GM23338 (cell line): ENCODE results near the gene PTGS1. TPM values are rescaled to one million over a fixed set of nuclear protein-coding genes. Genes with fewer than 3 reads are reported as not detected.

Experiments used
- ATAC-seq: fragments of 200-7000 bp; cut with Tn5 transposase; 3 replicates; pipeline ENCODE4 v1.9.1; 2020
- DNase-seq: peaks from one replicate; pipeline ENCODE4 v3.0.0-alpha.2; 2015; ENCODE audit warnings: low spot score
- H2AFZ ChIP-seq: fragments of 200-600 bp; sonication (generic); 2 replicates; pipeline ENCODE4 v1.8.0; 2016; ENCODE audit warnings: antibody characterized with exemption, mild to moderate bottlenecking, moderate library complexity
- H3F3A ChIP-seq: fragments of 200-600 bp; sonication (generic); replicated peaks from 2 replicates; pipeline ENCODE4 v1.8.0; 2017; ENCODE audit warnings: antibody characterized with exemption, mixed run types, low read depth
- H3K27ac ChIP-seq: fragments of 200-600 bp; sonication (generic); 2 replicates; pipeline ENCODE4 v1.6.1; 2016; ENCODE audit warnings: low read depth
- H3K27me3 ChIP-seq: fragments of 200-600 bp; sonication (generic); 2 replicates; pipeline ENCODE4 v1.8.0; 2016; ENCODE audit warnings: mild to moderate bottlenecking, mixed run types, moderate library complexity; ENCODE audit not compliant: insufficient read depth
- H3K36me3 ChIP-seq: fragments of 200-600 bp; sonication (generic); 2 replicates; pipeline ENCODE4 v1.8.0; 2016; ENCODE audit warnings: mild to moderate bottlenecking; ENCODE audit not compliant: insufficient read depth
- H3K4me1 ChIP-seq: fragments of 200-600 bp; sonication (generic); 2 replicates; pipeline ENCODE4 v1.8.0; 2016; ENCODE audit warnings: mild to moderate bottlenecking, moderate library complexity; ENCODE audit not compliant: insufficient read depth
- H3K4me2 ChIP-seq: fragments of 200-600 bp; sonication (generic); 2 replicates; pipeline ENCODE4 v1.7.1; 2017; ENCODE audit warnings: mixed run types
- H3K4me3 ChIP-seq: fragments of 200-600 bp; sonication (generic); 2 replicates; pipeline ENCODE4 v1.6.1; 2016; ENCODE audit warnings: mixed run types
- H3K79me2 ChIP-seq: fragments of 200-600 bp; sonication (generic); replicated peaks from 2 replicates; pipeline ENCODE4 v1.8.0; 2017; ENCODE audit warnings: mild to moderate bottlenecking; ENCODE audit not compliant: insufficient read depth
- H3K9me2 ChIP-seq: fragments of 200-600 bp; sonication (generic); 2 replicates; pipeline ENCODE4 v1.8.0; 2017; ENCODE audit not compliant: insufficient read depth
- H4K20me1 ChIP-seq: fragments of 200-600 bp; sonication (generic); replicated peaks from 2 replicates; pipeline ENCODE4 v1.8.0; 2017; ENCODE audit warnings: mild to moderate bottlenecking; ENCODE audit not compliant: insufficient read depth
- H3K27ac Mint-ChIP-seq: 2 replicates; pipeline ENCODE4 v1.8.0; 2020; ENCODE audit warnings: inconsistent platforms, mild to moderate bottlenecking, moderate library complexity, mixed read lengths
- H3K27me3 Mint-ChIP-seq: 3 replicates; pipeline ENCODE4 v1.8.0; 2022; ENCODE audit warnings: low read depth, mild to moderate bottlenecking, moderate library complexity, mixed read lengths, inconsistent platforms; ENCODE audit not compliant: insufficient read depth, poor library complexity
- H3K36me3 Mint-ChIP-seq: 3 replicates; pipeline ENCODE4 v1.8.0; 2021; ENCODE audit warnings: low read depth, mild to moderate bottlenecking, inconsistent platforms, moderate library complexity, mixed read lengths
- H3K4me1 Mint-ChIP-seq: 3 replicates; pipeline ENCODE4 v1.8.0; 2020; ENCODE audit warnings: mild to moderate bottlenecking, inconsistent platforms, mixed read lengths
- H3K4me3 Mint-ChIP-seq: 3 replicates; pipeline ENCODE4 v1.8.0; 2021; ENCODE audit warnings: moderate library complexity, mild to moderate bottlenecking, inconsistent platforms, mixed read lengths
- H3K9me3 Mint-ChIP-seq: 3 replicates; pipeline ENCODE4 v1.8.0; 2020; ENCODE audit warnings: moderate library complexity, mild to moderate bottlenecking, inconsistent platforms, mixed read lengths
- CREB1 ChIP-seq: fragments of 250-450 bp; sonication (Bioruptor Pico); IDR thresholded peaks from 2 replicates; pipeline ENCODE4 v1.5.0; 2020; ENCODE audit warnings: low read depth, mild to moderate bottlenecking, moderate library complexity
- CTCF ChIP-seq, 2 experiments: fragments of 200-600 bp in 1 of 2; sonication (generic) in 1 of 2; conservative IDR thresholded peaks; 2 replicates each; pipeline versions ENCODE4 v1.5.1 to v1.6.1; 2016 to 2017; ENCODE audit warnings: antibody characterized with exemption in 2 of 2, low read depth in 2 of 2, mild to moderate bottlenecking in 2 of 2, moderate library complexity in 1 of 2
- ETS1 ChIP-seq: IDR thresholded peaks from 2 replicates; pipeline ENCODE4 v1.6.1; 2016; ENCODE audit warnings: antibody characterized with exemption
- EZH2 ChIP-seq: fragments of 200-600 bp; sonication (generic); IDR thresholded peaks from one replicate; pipeline ENCODE4 v1.8.0; 2017; ENCODE audit warnings: antibody characterized with exemption, mild to moderate bottlenecking, low read depth; ENCODE audit not compliant: unreplicated experiment
- EZH2phosphoT487 ChIP-seq: fragments of 200-600 bp; sonication (generic); IDR thresholded peaks from one replicate; pipeline ENCODE4 v1.8.1; 2018; ENCODE audit warnings: antibody characterized with exemption; ENCODE audit not compliant: unreplicated experiment
- JUNB ChIP-seq: IDR thresholded peaks from one replicate; pipeline ENCODE4 v1.6.1; 2016; ENCODE audit warnings: antibody characterized with exemption; ENCODE audit not compliant: unreplicated experiment
- NANOG ChIP-seq: IDR thresholded peaks from 2 replicates; pipeline ENCODE4 v1.6.1; 2016; ENCODE audit warnings: antibody characterized with exemption, borderline replicate concordance
- POLR2AphosphoS5 ChIP-seq: IDR thresholded peaks from 2 replicates; pipeline ENCODE4 v1.6.1; 2016; ENCODE audit warnings: antibody characterized with exemption, low read depth
- REST ChIP-seq: IDR thresholded peaks from one replicate; pipeline ENCODE4 v1.6.1; 2018; ENCODE audit warnings: antibody characterized with exemption; ENCODE audit not compliant: unreplicated experiment
- STAT1 ChIP-seq: IDR thresholded peaks from one replicate; pipeline ENCODE4 v1.6.1; 2016; ENCODE audit warnings: antibody characterized with exemption; ENCODE audit not compliant: unreplicated experiment
- ZNF114 ChIP-seq: fragments of 250-450 bp; sonication (Bioruptor Pico); IDR thresholded peaks from 2 replicates; pipeline ENCODE4 v1.5.0; 2020; ENCODE audit warnings: mild to moderate bottlenecking, moderate library complexity
- ZNF331 ChIP-seq: fragments of 250-450 bp; sonication (Bioruptor Pico); IDR thresholded peaks from 2 replicates; pipeline ENCODE4 v1.5.0; 2020; ENCODE audit warnings: low read depth, mild to moderate bottlenecking, moderate library complexity
- ZNF462 ChIP-seq: fragments of 250-450 bp; sonication (Bioruptor Pico); IDR thresholded peaks from 2 replicates; pipeline ENCODE4 v1.5.0; 2020; ENCODE audit warnings: mild to moderate bottlenecking, moderate library complexity
- polyA plus RNA-seq: library from polyadenylated mRNA; unstranded; fragments of >200 nt; fragmentation: Nextera tagmentation; extraction: Ambion mirVana; gene quantifications from 2 replicates; pipeline ENCODE4 v1.2.1, GENCODE V29; 2016
- total RNA-seq: library from RNA; depleted of rRNA; stranded (reverse); fragments of >200 nt; shearing (Covaris generic); gene quantifications from 2 replicates; pipeline ENCODE4 v1.2.3, GENCODE V29; 2014

Gene PTGS1
- total and polyA plus RNA-seq, 2 experiments from 2014 or later = 0.48 to 1.3 TPM

GRCh38 chr9:122364783-122365150, 6.1 kb upstream of the PTGS1 start:
- no peaks in the 10 kb centered on the region for H4K20me1 ChIP-seq
- no peak overlapping the region for H3K27ac ChIP-seq
- H3K4me3 Mint-ChIP-seq = no peak overlapping the region
- H3K27me3 Mint-ChIP-seq = peaks cover 13% of the 10 kb centered on the region
- H3K27ac Mint-ChIP-seq = no peak overlapping the region
- DNase-seq (no peak), ATAC-seq (no peak)
- H3K4me3 ChIP-seq = no peak overlapping the region
- no peaks in the 10 kb centered on the region for H3F3A ChIP-seq
- no peaks in the 10 kb centered on the region for H3K36me3 ChIP-seq
- no peaks in the 10 kb centered on the region for H3K36me3 Mint-ChIP-seq
- no peaks in the 10 kb centered on the region for H3K4me1 ChIP-seq
- no peaks in the 10 kb centered on the region for H3K79me2 ChIP-seq
- H2AFZ ChIP-seq = no peak overlapping the region
- no peaks in the 10 kb centered on the region for H3K9me3 Mint-ChIP-seq
- TF ChIP-seq EZH2 (no peak), ETS1 (no peak), POLR2AphosphoS5 (no peak), NANOG (no peak), CREB1 (CRISPR knock-in tag) (no peak), REST (no peak), ZNF462 (no peak), ZNF331 (CRISPR knock-in tag) (no peak), JUNB (no peak), CTCF (conservative IDR thresholded peaks at IDR 0.05; ENCODE audit: low read depth in 2 of 2) (no peak), ZNF114 (CRISPR knock-in tag) (no peak), STAT1 (no peak), EZH2phosphoT487 (no peak)
- H3K9me2 ChIP-seq = no peaks in the 10 kb centered on the region
- H3K27me3 ChIP-seq = peaks cover 10% of the 10 kb centered on the region
- no peaks in the 10 kb centered on the region for H3K4me1 Mint-ChIP-seq
- no peak overlapping the region for H3K4me2 ChIP-seq
